ENCODE results near the gene MSMP.

DNA sequence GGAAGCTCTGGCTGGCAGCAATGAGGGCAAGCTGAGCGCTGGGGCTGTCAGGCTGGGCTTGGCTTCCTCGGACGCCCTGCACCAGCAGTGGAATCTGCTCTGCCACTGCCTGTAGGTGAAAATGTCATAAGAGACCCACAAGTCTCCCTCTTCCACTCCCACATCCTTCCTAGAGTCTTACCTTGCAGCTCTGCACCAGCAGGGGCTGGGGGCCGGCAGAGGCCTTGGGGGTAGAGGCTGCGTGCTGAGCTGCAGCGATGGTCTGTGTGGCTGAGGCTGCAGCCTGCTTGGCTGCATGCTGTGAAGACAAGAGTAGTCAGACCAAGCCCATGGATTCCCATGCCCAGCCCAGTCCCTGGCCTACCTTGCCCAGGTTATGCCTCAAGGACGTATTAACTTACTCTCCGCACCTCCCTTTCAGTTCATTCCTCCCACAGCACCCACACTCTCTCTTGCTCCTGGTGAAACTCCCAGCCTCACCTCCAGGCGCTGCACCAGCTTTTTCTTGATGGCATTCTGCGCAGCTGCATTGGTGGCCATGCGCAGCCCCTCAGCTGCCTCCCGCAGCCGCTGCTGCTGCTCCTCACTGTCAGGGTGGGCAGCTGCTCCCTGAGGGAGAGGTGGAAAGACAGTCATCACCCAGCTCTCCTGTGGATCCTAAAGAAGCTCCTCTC, 39.4 kb downstream of the MSMP start:
- TF ChIP-seq, protein P1, sequence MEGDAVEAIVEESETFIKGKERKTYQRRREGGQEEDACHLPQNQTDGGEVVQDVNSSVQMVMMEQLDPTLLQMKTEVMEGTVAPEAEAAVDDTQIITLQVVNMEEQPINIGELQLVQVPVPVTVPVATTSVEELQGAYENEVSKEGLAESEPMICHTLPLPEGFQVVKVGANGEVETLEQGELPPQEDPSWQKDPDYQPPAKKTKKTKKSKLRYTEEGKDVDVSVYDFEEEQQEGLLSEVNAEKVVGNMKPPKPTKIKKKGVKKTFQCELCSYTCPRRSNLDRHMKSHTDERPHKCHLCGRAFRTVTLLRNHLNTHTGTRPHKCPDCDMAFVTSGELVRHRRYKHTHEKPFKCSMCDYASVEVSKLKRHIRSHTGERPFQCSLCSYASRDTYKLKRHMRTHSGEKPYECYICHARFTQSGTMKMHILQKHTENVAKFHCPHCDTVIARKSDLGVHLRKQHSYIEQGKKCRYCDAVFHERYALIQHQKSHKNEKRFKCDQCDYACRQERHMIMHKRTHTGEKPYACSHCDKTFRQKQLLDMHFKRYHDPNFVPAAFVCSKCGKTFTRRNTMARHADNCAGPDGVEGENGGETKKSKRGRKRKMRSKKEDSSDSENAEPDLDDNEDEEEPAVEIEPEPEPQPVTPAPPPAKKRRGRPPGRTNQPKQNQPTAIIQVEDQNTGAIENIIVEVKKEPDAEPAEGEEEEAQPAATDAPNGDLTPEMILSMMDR (IDR thresholded peaks at IDR 0.05) = no peak
- no peak for TF ChIP-seq JAZF1 (CRISPR knock-in tag; IDR thresholded peaks at IDR 0.05)
- TF ChIP-seq, protein P2, sequence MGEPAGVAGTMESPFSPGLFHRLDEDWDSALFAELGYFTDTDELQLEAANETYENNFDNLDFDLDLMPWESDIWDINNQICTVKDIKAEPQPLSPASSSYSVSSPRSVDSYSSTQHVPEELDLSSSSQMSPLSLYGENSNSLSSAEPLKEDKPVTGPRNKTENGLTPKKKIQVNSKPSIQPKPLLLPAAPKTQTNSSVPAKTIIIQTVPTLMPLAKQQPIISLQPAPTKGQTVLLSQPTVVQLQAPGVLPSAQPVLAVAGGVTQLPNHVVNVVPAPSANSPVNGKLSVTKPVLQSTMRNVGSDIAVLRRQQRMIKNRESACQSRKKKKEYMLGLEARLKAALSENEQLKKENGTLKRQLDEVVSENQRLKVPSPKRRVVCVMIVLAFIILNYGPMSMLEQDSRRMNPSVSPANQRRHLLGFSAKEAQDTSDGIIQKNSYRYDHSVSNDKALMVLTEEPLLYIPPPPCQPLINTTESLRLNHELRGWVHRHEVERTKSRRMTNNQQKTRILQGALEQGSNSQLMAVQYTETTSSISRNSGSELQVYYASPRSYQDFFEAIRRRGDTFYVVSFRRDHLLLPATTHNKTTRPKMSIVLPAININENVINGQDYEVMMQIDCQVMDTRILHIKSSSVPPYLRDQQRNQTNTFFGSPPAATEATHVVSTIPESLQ (CRISPR knock-in tag; IDR thresholded peaks at IDR 0.05) = no peak
- TF ChIP-seq SP1 (CRISPR knock-in tag; conservative IDR thresholded peaks at IDR 0.05) = no peak
- TF ChIP-seq, protein P3, sequence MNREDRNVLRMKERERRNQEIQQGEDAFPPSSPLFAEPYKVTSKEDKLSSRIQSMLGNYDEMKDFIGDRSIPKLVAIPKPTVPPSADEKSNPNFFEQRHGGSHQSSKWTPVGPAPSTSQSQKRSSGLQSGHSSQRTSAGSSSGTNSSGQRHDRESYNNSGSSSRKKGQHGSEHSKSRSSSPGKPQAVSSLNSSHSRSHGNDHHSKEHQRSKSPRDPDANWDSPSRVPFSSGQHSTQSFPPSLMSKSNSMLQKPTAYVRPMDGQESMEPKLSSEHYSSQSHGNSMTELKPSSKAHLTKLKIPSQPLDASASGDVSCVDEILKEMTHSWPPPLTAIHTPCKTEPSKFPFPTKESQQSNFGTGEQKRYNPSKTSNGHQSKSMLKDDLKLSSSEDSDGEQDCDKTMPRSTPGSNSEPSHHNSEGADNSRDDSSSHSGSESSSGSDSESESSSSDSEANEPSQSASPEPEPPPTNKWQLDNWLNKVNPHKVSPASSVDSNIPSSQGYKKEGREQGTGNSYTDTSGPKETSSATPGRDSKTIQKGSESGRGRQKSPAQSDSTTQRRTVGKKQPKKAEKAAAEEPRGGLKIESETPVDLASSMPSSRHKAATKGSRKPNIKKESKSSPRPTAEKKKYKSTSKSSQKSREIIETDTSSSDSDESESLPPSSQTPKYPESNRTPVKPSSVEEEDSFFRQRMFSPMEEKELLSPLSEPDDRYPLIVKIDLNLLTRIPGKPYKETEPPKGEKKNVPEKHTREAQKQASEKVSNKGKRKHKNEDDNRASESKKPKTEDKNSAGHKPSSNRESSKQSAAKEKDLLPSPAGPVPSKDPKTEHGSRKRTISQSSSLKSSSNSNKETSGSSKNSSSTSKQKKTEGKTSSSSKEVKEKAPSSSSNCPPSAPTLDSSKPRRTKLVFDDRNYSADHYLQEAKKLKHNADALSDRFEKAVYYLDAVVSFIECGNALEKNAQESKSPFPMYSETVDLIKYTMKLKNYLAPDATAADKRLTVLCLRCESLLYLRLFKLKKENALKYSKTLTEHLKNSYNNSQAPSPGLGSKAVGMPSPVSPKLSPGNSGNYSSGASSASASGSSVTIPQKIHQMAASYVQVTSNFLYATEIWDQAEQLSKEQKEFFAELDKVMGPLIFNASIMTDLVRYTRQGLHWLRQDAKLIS (CRISPR knock-in tag; IDR thresholded peaks at IDR 0.05; ENCODE audit: borderline replicate concordance) = no peak
- TF ChIP-seq NR3C1 (CRISPR knock-in tag; conservative IDR thresholded peaks at IDR 0.05; ENCODE audit: low read depth) = no peak
- TF ChIP-seq, protein P4, sequence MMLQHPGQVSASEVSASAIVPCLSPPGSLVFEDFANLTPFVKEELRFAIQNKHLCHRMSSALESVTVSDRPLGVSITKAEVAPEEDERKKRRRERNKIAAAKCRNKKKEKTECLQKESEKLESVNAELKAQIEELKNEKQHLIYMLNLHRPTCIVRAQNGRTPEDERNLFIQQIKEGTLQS (CRISPR knock-in tag; conservative IDR thresholded peaks at IDR 0.05) = no peak
- no peak for TF ChIP-seq CREB1 (CRISPR knock-in tag; IDR thresholded peaks at IDR 0.05)

All from WTC11 (cell line).